Astrocyte (in vitro differentiated cells and primary cell): ENCODE measurements around the gene ZNF783. TPM values are rescaled to one million over a fixed set of nuclear protein-coding genes. Genes with fewer than 3 reads are reported as not detected.

ENCODE experiments used
- DNase-seq: peaks from one replicate; pipeline ENCODE4 v3.0.0-alpha.2; 2010; ENCODE audit warnings: low read depth
- FAIRE-seq: peaks from 2 replicates; lab custom pipeline; 2011; peaks lifted over from hg19 to GRCh38; lab: Jason Lieb, UNC
- H2AFZ ChIP-seq: 2 replicates; pipeline ENCODE4 v1.6.0; 2012; ENCODE audit warnings: low read depth, low read length, inconsistent platforms
- H3K27ac ChIP-seq: 2 replicates; pipeline ENCODE4 v1.5.1; 2011; ENCODE audit warnings: low read depth, low read length, inconsistent platforms
- H3K27me3 ChIP-seq: 2 replicates; pipeline ENCODE4 v1.6.0; 2011; ENCODE audit warnings: low read length, inconsistent platforms; ENCODE audit not compliant: insufficient read depth
- H3K36me3 ChIP-seq: 2 replicates; pipeline ENCODE4 v1.5.1; 2011; ENCODE audit warnings: low read length, inconsistent platforms; ENCODE audit not compliant: insufficient read depth
- H3K4me1 ChIP-seq: 2 replicates; pipeline ENCODE4 v1.5.1; 2011; ENCODE audit warnings: low read length, inconsistent platforms; ENCODE audit not compliant: insufficient read depth
- H3K4me2 ChIP-seq: 2 replicates; pipeline ENCODE4 v1.6.0; 2012; ENCODE audit warnings: low read length, inconsistent platforms
- H3K4me3 ChIP-seq: 2 replicates; pipeline ENCODE4 v1.5.1; 2011; ENCODE audit warnings: low read depth, mild to moderate bottlenecking, low read length, inconsistent platforms; ENCODE audit not compliant: insufficient read depth
- H3K79me2 ChIP-seq: 2 replicates; pipeline ENCODE4 v1.6.0; 2012; ENCODE audit warnings: mild to moderate bottlenecking, low read length, inconsistent platforms; ENCODE audit not compliant: insufficient read depth
- H3K9ac ChIP-seq: 2 replicates; pipeline ENCODE4 v1.6.0; 2012; ENCODE audit warnings: mild to moderate bottlenecking, low read length, inconsistent platforms
- H3K9me3 ChIP-seq: 2 replicates; pipeline ENCODE4 v1.5.1; 2012; ENCODE audit warnings: low read depth, mild to moderate bottlenecking, low read length, inconsistent platforms; ENCODE audit not compliant: insufficient read depth
- H4K20me1 ChIP-seq: 2 replicates; pipeline ENCODE4 v1.6.0; 2012; ENCODE audit warnings: low read length, inconsistent platforms; ENCODE audit not compliant: insufficient read depth
- H3K27ac Mint-ChIP-seq: one replicate; pipeline ENCODE4 v1.8.0; 2021; ENCODE audit warnings: mild to moderate bottlenecking, mixed read lengths; ENCODE audit not compliant: unreplicated experiment
- H3K27me3 Mint-ChIP-seq: one replicate; pipeline ENCODE4 v1.8.0; 2021; ENCODE audit warnings: low read depth, mixed read lengths; ENCODE audit not compliant: unreplicated experiment
- H3K36me3 Mint-ChIP-seq: one replicate; pipeline ENCODE4 v1.8.0; 2021; ENCODE audit warnings: low read depth, mixed read lengths; ENCODE audit not compliant: unreplicated experiment
- H3K4me1 Mint-ChIP-seq: one replicate; pipeline ENCODE4 v1.8.0; 2021; ENCODE audit warnings: low read depth, mixed read lengths; ENCODE audit not compliant: unreplicated experiment
- H3K4me3 Mint-ChIP-seq: one replicate; pipeline ENCODE4 v1.8.0; 2021; ENCODE audit warnings: mild to moderate bottlenecking, moderate library complexity, mixed read lengths; ENCODE audit not compliant: unreplicated experiment
- H3K9me3 Mint-ChIP-seq: one replicate; pipeline ENCODE4 v1.8.0; 2021; ENCODE audit warnings: mild to moderate bottlenecking, mixed read lengths; ENCODE audit not compliant: unreplicated experiment
- CTCF ChIP-seq: IDR thresholded peaks from 2 replicates; pipeline ENCODE4 v1.5.1; 2011; ENCODE audit warnings: low read depth, mild to moderate bottlenecking, inconsistent platforms, low read length, moderate library complexity; ENCODE audit not compliant: insufficient read depth
- EZH2 ChIP-seq: IDR thresholded peaks from 2 replicates; pipeline ENCODE4 v1.6.1; 2012; ENCODE audit warnings: mild to moderate bottlenecking, low read length, inconsistent platforms; ENCODE audit not compliant: insufficient read depth
- total RNA-seq: library from RNA; stranded (reverse); gene quantifications from 2 replicates; pipeline ENCODE4 v1.2.1, GENCODE V29; 2021

ZNF783 gene
- total RNA-seq, 1 donor from 2014 or later, result 10.6 TPM

GRCh38 chr7:149255174-149255573 is 6.8 kb upstream of the ZNF783 start:
- H3K4me3 ChIP-seq, result no peak overlapping the region
- H3K36me3 ChIP-seq, result peaks cover 30% of the 10 kb centered on the region
- no peaks in the 10 kb centered on the region for H4K20me1 ChIP-seq
- H3K27ac ChIP-seq, result no peak overlapping the region
- no peaks in the 10 kb centered on the region for H3K79me2 ChIP-seq
- TF ChIP-seq EZH2 (no peak), CTCF (no peak)
- H3K4me3 Mint-ChIP-seq, result no peak overlapping the region
- H3K27ac Mint-ChIP-seq, result no peak overlapping the region
- no peaks in the 10 kb centered on the region for H3K27me3 Mint-ChIP-seq
- no peaks in the 10 kb centered on the region for H3K4me1 ChIP-seq
- H3K27me3 ChIP-seq, result no peaks in the 10 kb centered on the region
- H3K9ac ChIP-seq, result no peak overlapping the region
- FAIRE-seq (no peak), DNase-seq (no peak)
- H3K9me3 ChIP-seq, result no peaks in the 10 kb centered on the region
- H3K4me1 Mint-ChIP-seq, result peaks cover 4% of the 10 kb centered on the region
- no peaks in the 10 kb centered on the region for H3K9me3 Mint-ChIP-seq
- H2AFZ ChIP-seq, result no peak overlapping the region
- H3K36me3 Mint-ChIP-seq, result peaks cover 14% of the 10 kb centered on the region
- no peak overlapping the region for H3K4me2 ChIP-seq

GRCh38 chr7:149256568-149256967 is 5.4 kb upstream of the ZNF783 start:
- Histone ChIP-seq H3K4me3 (no peak overlapping the region), H3K27me3 (no peaks in the 10 kb centered on the region), H3K36me3 (peaks cover 25% of the 10 kb centered on the region), H3K79me2 (no peaks in the 10 kb centered on the region), H3K9ac (no peak overlapping the region), H3K4me1 (peaks cover 4% of the 10 kb centered on the region), H4K20me1 (no peaks in the 10 kb centered on the region), H3K9me3 (no peaks in the 10 kb centered on the region), H3K4me2 (no peak overlapping the region), H3K27ac (no peak overlapping the region), H2AFZ (no peak overlapping the region)
- Mint-ChIP-seq H3K27ac (no peak overlapping the region), H3K27me3 (no peaks in the 10 kb centered on the region), H3K4me3 (no peak overlapping the region), H3K9me3 (no peaks in the 10 kb centered on the region), H3K4me1 (peaks cover 4% of the 10 kb centered on the region), H3K36me3 (peaks cover 14% of the 10 kb centered on the region)
- DNase-seq (no peak), FAIRE-seq (no peak)
- TF ChIP-seq CTCF, result no peak
- TF ChIP-seq EZH2, result no peak

GRCh38 chr7:149257146-149257545 is 4.8 kb upstream of the ZNF783 start:
- H3K27ac ChIP-seq, result no peak overlapping the region

More at GRCh38 chr7:149257146-149257545, 4.8 kb upstream of the ZNF783 start:
- H3K4me3 ChIP-seq, result no peak overlapping the region
- peaks cover 4% of the 10 kb centered on the region for H3K4me1 ChIP-seq
- no peak overlapping the region for H3K9ac ChIP-seq
- H3K36me3 Mint-ChIP-seq, result peaks cover 14% of the 10 kb centered on the region
- no peaks in the 10 kb centered on the region for H3K9me3 ChIP-seq
- H3K4me2 ChIP-seq, result no peak overlapping the region
- no peak overlapping the region for H2AFZ ChIP-seq
- H3K27me3 ChIP-seq, result no peaks in the 10 kb centered on the region
- H3K27ac Mint-ChIP-seq, result no peak overlapping the region
- H3K36me3 ChIP-seq, result peaks cover 19% of the 10 kb centered on the region
- H4K20me1 ChIP-seq, result no peaks in the 10 kb centered on the region
- H3K4me3 Mint-ChIP-seq, result no peak overlapping the region
- H3K27me3 Mint-ChIP-seq, result no peaks in the 10 kb centered on the region
- no peak for TF ChIP-seq EZH2
- TF ChIP-seq CTCF, result no peak
- no peaks in the 10 kb centered on the region for H3K79me2 ChIP-seq
- DNase-seq (no peak), FAIRE-seq (no peak)
- peaks cover 4% of the 10 kb centered on the region for H3K4me1 Mint-ChIP-seq
- H3K9me3 Mint-ChIP-seq, result no peaks in the 10 kb centered on the region
